Left hindlimb (tissue), 1 donor: ENCODE data around the gene WDR17.

ENCODE experiments used
- DNase-seq: peaks from one replicate; pipeline ENCODE4 v3.0.0-alpha.2; 2018

The WDR17 gene

GRCh38 chr4:176065435-176066291 is at the start of gene WDR17:
Gene WDR17 (plus strand): TSS chr4:176065841. CDS start chr4:176111581, 45,740 bp downstream.
- DNase-seq: peak; percentile 89

GRCh38 chr4:176016601-176017000 is 49.0 kb upstream of the WDR17 start:
- no peak for DNase-seq

- no peak for DNase-seq
These were observed 45.1 kb upstream of the WDR17 start for GRCh38 chr4:176020481-176021085.

DNA sequence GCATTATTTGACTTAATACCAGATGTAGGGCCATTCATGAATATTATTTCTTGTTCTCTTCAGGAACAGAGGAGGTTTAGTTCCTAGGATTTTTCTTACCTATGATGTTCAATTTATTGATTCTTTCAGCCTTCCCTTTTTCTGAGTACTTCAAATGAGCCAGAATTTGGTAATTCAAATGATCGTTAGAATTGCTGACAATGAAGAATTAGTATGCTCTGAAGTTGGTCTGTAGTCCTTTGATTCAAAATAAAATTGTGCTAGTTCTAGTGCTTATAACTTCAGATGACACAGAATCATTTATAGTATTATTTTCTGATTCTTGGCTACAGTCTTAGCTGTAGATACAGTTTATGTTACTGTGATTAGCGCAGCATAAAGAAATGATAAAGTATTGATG is 35.2 kb upstream of the WDR17 start:
- no peak for DNase-seq

GRCh38 chr4:176031922-176032321 is 33.7 kb upstream of the WDR17 start:
- DNase-seq: no peak

DNA sequence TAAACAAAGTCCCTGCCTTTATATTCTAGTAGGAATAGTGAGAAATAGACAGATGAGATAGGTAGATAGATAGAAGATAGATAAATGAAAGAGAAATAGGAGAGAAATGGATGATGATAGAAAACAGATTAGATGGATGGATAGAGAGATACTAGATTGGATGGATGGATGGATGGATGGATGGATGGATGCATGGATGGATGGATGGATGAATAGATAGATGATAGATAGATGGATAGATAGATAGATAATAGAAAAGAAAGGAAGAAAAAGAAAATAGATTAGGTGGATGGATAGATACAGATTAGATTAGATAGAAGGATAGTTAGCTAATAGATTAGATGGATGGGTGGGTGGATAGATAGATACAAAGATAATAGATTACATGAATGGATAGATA is 33.2 kb upstream of the WDR17 start:
- DNase-seq: no peak

GRCh38 chr4:176034499-176034898 is 31.1 kb upstream of the WDR17 start:
- no peak for DNase-seq

GRCh38 chr4:176034936-176035335 is 30.7 kb upstream of the WDR17 start:
- DNase-seq: peak; percentile 36

GRCh38 chr4:176036585-176037205 is 28.9 kb upstream of the WDR17 start:
- DNase-seq: no peak

GRCh38 chr4:176038789-176039188 is 26.9 kb upstream of the WDR17 start:
- no peak for DNase-seq

- DNase-seq: no peak
These were observed 23.4 kb upstream of the WDR17 start for GRCh38 chr4:176042195-176042594.

DNA sequence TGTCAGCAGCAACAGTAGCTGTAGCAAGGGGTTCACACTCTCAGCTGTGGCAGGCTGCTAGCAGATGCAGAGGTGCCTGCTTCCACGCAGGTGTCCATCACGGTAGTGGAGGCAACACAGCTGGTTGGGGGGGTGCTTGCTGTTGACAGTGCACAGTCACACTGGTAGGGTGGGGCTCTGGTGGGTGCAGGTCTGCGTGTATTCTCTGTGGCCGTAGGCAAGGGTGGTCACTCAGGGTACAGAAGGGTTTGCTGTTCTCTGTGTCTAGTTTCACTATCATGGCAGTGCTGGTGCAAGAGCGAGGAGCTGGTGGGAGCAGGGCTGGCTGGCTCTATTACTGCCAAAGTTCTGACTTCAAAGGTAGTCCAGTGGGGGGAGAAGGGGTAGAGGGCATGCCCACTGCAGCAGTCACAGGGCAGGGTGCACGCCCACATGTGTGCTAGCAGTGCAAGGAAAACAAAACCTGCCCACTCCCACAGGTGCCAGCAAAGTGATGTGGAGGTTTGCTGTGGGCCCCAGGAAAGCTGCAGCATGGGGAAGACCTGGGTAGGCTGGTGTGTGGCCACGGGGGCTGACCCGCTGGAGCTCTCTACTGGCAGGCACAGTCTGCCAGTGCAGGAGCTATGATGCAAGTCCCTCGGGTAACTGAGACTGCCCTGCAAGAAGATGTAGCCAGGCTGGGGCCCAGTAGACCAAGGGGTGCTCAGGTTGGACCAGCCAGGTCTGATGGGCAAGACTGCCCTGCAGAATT is 21.6 kb upstream of the WDR17 start:
- DNase-seq: no peak

- DNase-seq: peak; percentile 68
These were observed 21.1 kb upstream of the WDR17 start for GRCh38 chr4:176044589-176044951.

- DNase-seq: no peak
These were observed 17.0 kb upstream of the WDR17 start for GRCh38 chr4:176048631-176049030.

- DNase-seq: no peak
These were observed 12.9 kb upstream of the WDR17 start for GRCh38 chr4:176052744-176053143.

DNA sequence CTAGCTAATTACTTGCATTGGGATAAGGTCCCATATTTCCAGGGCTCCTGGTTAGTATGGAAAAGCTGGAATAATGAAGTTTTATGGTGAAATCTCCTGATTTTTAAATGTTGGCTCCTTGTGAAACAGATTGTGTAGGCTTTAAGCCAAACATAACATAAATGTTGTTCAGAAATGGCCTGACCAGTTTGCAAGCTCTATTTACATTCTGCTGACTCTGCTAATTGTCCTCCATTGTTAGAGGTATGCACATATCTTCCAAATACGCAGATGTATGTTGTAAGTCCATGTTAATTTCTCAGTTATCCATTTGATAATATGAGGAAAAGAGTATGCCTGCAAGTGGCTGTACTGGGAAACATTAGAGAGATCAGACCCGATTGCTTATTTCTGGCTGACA is 11.9 kb upstream of the WDR17 start:
- DNase-seq: no peak

DNA sequence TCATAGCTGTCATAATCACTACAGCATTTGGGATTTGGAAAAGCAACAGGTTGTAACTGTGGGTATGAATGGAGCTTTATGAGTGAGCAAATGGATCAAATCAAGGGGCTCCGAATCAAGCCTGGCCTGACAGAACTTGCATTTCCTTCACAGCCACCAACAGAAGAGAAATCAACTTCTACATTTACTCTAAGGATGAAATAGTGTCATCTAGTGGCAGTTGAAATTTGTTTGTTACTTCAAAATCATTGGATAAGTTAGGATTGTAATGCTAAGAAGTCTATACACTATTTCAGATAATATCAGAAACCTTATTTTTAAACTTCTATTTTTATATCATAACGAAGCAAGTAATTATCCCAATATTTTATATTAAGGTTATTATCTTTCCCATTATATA is 10.7 kb upstream of the WDR17 start:
- DNase-seq: no peak

DNA sequence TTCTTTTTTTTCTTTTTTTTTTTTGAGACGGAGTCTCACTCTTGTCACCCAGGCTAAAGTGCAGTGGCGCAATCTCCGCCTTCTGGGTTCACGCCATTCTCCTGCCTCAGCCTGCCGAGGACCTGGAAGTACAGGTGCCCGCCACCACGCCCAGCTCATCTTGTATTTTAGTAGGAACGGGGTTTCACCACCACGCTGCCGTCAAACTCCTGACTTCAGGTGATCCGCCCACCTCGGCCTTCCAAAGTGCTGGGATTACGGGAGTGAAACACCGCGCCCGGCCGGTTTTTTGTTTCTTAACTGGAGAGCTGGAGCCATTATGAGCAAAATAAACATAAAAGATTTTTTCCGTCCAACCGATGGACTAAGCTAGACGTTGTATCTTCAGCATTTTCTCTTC is 1.9 kb upstream of the WDR17 start:
- DNase-seq: no peak

DNA sequence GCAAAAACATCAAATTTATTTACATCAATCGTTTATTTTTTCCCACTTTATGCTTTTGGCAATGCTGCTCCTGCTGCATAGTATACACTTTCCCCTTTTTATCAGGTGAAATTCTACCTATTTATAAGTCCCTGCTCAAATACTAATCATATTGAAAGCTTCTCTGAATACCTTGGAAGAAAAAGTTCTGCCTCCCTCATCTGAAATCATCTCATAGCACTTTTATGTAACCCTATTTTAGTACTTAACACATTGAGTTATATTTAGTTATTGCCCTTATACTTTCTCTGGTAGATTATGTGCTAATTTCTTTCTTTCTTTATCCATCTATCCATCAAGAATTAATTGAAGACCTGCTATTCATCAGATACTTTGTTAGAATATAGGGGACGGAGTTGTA is 1.1 kb upstream of the WDR17 start:
- no peak for DNase-seq

DNA sequence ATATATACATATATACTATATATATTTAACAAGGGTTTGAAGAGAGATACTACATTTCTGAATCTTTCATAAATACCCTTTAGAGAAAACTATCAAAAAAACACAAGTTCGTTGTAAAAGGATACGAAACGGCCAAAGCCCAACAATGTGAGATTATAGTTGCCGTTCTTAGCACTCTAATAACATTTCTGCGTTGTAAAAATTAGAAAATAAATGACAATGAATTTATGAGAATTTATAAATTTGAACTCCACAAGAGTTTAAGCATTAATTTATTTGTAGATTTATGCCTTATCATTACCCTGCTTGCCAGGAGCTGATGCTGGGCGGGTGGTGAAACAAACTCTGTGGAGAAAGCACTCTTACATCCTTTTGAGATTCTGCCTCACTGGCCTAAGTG is 1.1 kb downstream of the WDR17 start:
- no peak for DNase-seq

- DNase-seq: no peak
These were observed 11.9 kb downstream of the WDR17 start for GRCh38 chr4:176077561-176077960.

DNA sequence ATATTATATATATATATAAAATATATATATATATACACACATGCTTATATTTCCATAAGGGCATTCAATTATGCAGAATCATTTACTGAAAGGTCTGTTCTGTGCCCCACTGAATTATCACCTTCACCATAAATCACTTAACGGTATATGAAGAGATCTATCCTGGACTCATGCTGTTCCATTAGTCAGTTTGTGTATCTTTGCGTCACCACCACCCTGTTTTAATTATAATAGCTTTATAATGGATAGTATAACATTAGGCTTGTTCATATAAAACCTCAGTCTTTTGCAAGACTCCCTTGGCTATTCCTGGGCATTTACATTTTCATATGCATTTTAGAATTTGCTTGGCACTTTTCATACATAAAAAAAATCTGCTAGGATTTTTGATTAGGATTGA is 19.1 kb downstream of the WDR17 start:
- DNase-seq: no peak

DNA sequence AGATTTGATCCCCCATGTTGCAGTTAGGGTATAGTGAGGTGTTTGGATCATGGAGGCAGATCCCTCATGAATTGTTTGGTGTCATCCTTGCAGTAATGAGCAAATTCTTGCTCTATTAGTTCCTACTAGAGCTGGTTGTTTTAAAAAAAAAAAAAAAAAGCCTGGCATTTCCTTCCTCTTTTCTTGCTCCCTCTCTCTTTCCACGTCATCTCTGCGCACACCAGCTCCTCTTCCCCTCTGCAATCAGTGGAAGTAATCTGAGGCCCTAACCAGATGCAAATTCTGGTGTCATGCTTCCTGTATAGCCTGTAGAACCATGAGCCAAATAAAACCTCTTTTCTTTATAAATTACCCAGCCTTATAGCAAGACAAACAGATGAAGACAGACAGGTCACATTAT is 24.5 kb downstream of the WDR17 start:
- no peak for DNase-seq
